ENCODE measurements around the gene EPB41L4A. TPM values are rescaled to one million over a fixed set of nuclear protein-coding genes. Genes with fewer than 3 reads are reported as not detected.
A peak's percentile ranks its signal among the peaks of the same experiment; 100 is the strongest.
"Not testable (repeated sequence)": the region's sequence is repeated elsewhere in the genome, so short reads cannot be mapped to it uniquely, and the experiment has no call there.

The EPB41L4A gene
- total and polyA plus RNA-seq, 2 experiments from 2014 or later, result 10.5 to 14.4 TPM

GRCh38 chr5:112228667-112229066 lies 190.4 kb downstream of the EPB41L4A start:
- no peaks in the 10 kb centered on the region for H3K9me3 ChIP-seq (ENCODE audit: low read depth)
- DNase-seq (ENCODE audit: low read depth in 1 of 2, low spot score in 1 of 2), result peak; percentile 87 to 88
- no peaks in the 10 kb centered on the region for H3K27me3 ChIP-seq
- TF ChIP-seq CTCF (IDR thresholded peaks at IDR 0.05; ENCODE audit: low read depth, low read length), result no peak
- H3K4me1 ChIP-seq (ENCODE audit: low read depth), result peaks cover 10% of the 10 kb centered on the region
- no peaks in the 10 kb centered on the region for H3K36me3 ChIP-seq
- H3K4me3 ChIP-seq, result no peak overlapping the region
- peak overlapping the region; percentile 90 for H3K27ac ChIP-seq

- no peak for TF ChIP-seq CTCF (IDR thresholded peaks at IDR 0.05; ENCODE audit: low read depth, low read length)
- Histone ChIP-seq H3K27me3 (no peaks in the 10 kb centered on the region), H3K36me3 (no peaks in the 10 kb centered on the region), H3K9me3 (ENCODE audit: low read depth) (no peaks in the 10 kb centered on the region), H3K4me1 (ENCODE audit: low read depth) (peaks cover 10% of the 10 kb centered on the region), H3K27ac (peak overlapping the region; percentile 90), H3K4me3 (no peak overlapping the region)
- DNase-seq (ENCODE audit: low read depth in 1 of 2, low spot score in 1 of 2), result peak; percentile 33 to 54
These were observed 191.0 kb downstream of the EPB41L4A start for GRCh38 chr5:112227911-112228631.

- no peak for DNase-seq (ENCODE audit: low read depth in 1 of 2, low spot score in 1 of 2)
- H3K27ac ChIP-seq, result no peak overlapping the region
These were observed 192.9 kb downstream of the EPB41L4A start for GRCh38 chr5:112226215-112226614.

GRCh38 chr5:112222997-112223396 lies 196.1 kb downstream of the EPB41L4A start:
- not testable (repeated sequence) for DNase-seq (ENCODE audit: low read depth in 1 of 2, low spot score in 1 of 2)

More at GRCh38 chr5:112226215-112226614, 192.9 kb downstream of the EPB41L4A start:
- Histone ChIP-seq H3K4me3 (no peak overlapping the region), H3K4me1 (ENCODE audit: low read depth) (peaks cover 15% of the 10 kb centered on the region), H3K9me3 (ENCODE audit: low read depth) (no peaks in the 10 kb centered on the region), H3K27me3 (no peaks in the 10 kb centered on the region), H3K36me3 (no peaks in the 10 kb centered on the region)
- no peak for TF ChIP-seq CTCF (IDR thresholded peaks at IDR 0.05; ENCODE audit: low read depth, low read length)

GRCh38 chr5:112221128-112221527 lies 197.9 kb downstream of the EPB41L4A start:
- Histone ChIP-seq H3K9me3 (ENCODE audit: low read depth) (no peaks in the 10 kb centered on the region), H3K4me1 (ENCODE audit: low read depth) (peaks cover 6% of the 10 kb centered on the region), H3K27me3 (no peaks in the 10 kb centered on the region), H3K27ac (no peak overlapping the region), H3K36me3 (no peaks in the 10 kb centered on the region), H3K4me3 (no peak overlapping the region)
- DNase-seq (ENCODE audit: low read depth in 1 of 2, low spot score in 1 of 2), result peak in 1 of 2 donors; percentile 64
- TF ChIP-seq CTCF (IDR thresholded peaks at IDR 0.05; ENCODE audit: low read depth, low read length), result no peak

More at GRCh38 chr5:112222997-112223396, 196.1 kb downstream of the EPB41L4A start:
- H3K4me3 ChIP-seq; H3K27ac ChIP-seq; H3K4me1 ChIP-seq (ENCODE audit: low read depth); H3K9me3 ChIP-seq (ENCODE audit: low read depth); H3K36me3 ChIP-seq; H3K27me3 ChIP-seq: not testable (repeated sequence)

- TF ChIP-seq CTCF (IDR thresholded peaks at IDR 0.05; ENCODE audit: low read depth, low read length), result no peak
- DNase-seq (ENCODE audit: low read depth in 1 of 2, low spot score in 1 of 2), result no peak
These were observed 200.1 kb downstream of the EPB41L4A start for GRCh38 chr5:112219000-112219399.

More at GRCh38 chr5:112219000-112219399, 200.1 kb downstream of the EPB41L4A start:
- no peaks in the 10 kb centered on the region for H3K36me3 ChIP-seq
- no peak overlapping the region for H3K4me3 ChIP-seq
- no peaks in the 10 kb centered on the region for H3K27me3 ChIP-seq
- no peaks in the 10 kb centered on the region for H3K9me3 ChIP-seq (ENCODE audit: low read depth)
- H3K27ac ChIP-seq, result no peak overlapping the region
- H3K4me1 ChIP-seq (ENCODE audit: low read depth), result peaks cover 6% of the 10 kb centered on the region

Measured in cardiac muscle cell (in vitro differentiated cells and primary cell).